Loucy (cell line): ENCODE data around the gene ZNF595.

Experiments used
- H2AFZ ChIP-seq: fragments of 200-600 bp; sonication (generic); 2 replicates; pipeline ENCODE4 v1.6.0; 2016; ENCODE audit warnings: antibody characterized with exemption, mild to moderate bottlenecking, low read length, moderate library complexity
- H3F3A ChIP-seq: fragments of 200-600 bp; 2 replicates; pipeline ENCODE4 v1.6.0; 2016; ENCODE audit warnings: antibody characterized with exemption, low read depth, mild to moderate bottlenecking
- H3K27me3 ChIP-seq: fragments of 200-600 bp; sonication (generic); 2 replicates; pipeline ENCODE4 v1.6.1; 2014; ENCODE audit warnings: low read length, mild to moderate bottlenecking; ENCODE audit not compliant: insufficient read depth, poor library complexity, severe bottlenecking
- H3K36me3 ChIP-seq: fragments of 200-600 bp; sonication (generic); 2 replicates; pipeline ENCODE4 v1.6.1; 2016; ENCODE audit warnings: low read length; ENCODE audit not compliant: insufficient read depth
- H3K4me1 ChIP-seq: fragments of 200-600 bp; sonication (generic); 2 replicates; pipeline ENCODE4 v1.5.1; 2014; ENCODE audit warnings: low read length, mild to moderate bottlenecking; ENCODE audit not compliant: insufficient read depth, poor library complexity, severe bottlenecking
- H3K4me2 ChIP-seq: fragments of 200-600 bp; sonication (generic); 2 replicates; pipeline ENCODE4 v1.6.0; 2014; ENCODE audit warnings: antibody characterized with exemption, low read length, low read depth, mild to moderate bottlenecking; ENCODE audit not compliant: poor library complexity, severe bottlenecking
- H3K4me3 ChIP-seq: fragments of 200-600 bp; sonication (generic); 2 replicates; pipeline ENCODE4 v1.5.1; 2014; ENCODE audit warnings: low read length, mild to moderate bottlenecking, mixed read lengths; ENCODE audit not compliant: poor library complexity, severe bottlenecking
- H3K79me2 ChIP-seq: fragments of 200-600 bp; sonication (generic); 2 replicates; pipeline ENCODE4 v1.6.1; 2014; ENCODE audit warnings: low read length; ENCODE audit not compliant: insufficient read depth
- H3K9ac ChIP-seq: fragments of 200-600 bp; sonication (generic); 2 replicates; pipeline ENCODE4 v1.6.0; 2014; ENCODE audit warnings: mild to moderate bottlenecking, low read depth, low read length, moderate library complexity; ENCODE audit not compliant: poor library complexity, severe bottlenecking
- H3K9me2 ChIP-seq: fragments of 200-600 bp; sonication (generic); replicated peaks from 2 replicates; pipeline ENCODE4 v1.6.1; 2016; ENCODE audit warnings: low read depth, low read length, mixed read lengths
- H3K9me3 ChIP-seq: fragments of 200-600 bp; sonication (generic); 2 replicates; pipeline ENCODE4 v1.6.1; 2014; ENCODE audit warnings: mild to moderate bottlenecking, antibody characterized with exemption, low read length, low read depth; ENCODE audit not compliant: insufficient read depth
- H4K20me1 ChIP-seq: fragments of 200-600 bp; sonication (generic); 2 replicates; pipeline ENCODE4 v1.6.0; 2014; ENCODE audit warnings: antibody characterized with exemption, low read length, mild to moderate bottlenecking; ENCODE audit not compliant: insufficient read depth, poor library complexity, severe bottlenecking
- EZH2phosphoT487 ChIP-seq: fragments of 200-600 bp; IDR thresholded peaks from 2 replicates; pipeline ENCODE4 v1.6.1; 2018; ENCODE audit warnings: antibody characterized with exemption, mild to moderate bottlenecking, moderate library complexity, borderline replicate concordance
- TF ChIP-seq, protein P1 (sequence below): fragments of 200-600 bp; sonication (generic); conservative IDR thresholded peaks from 2 replicates; pipeline ENCODE4 v1.5.1; 2014; ENCODE audit warnings: mild to moderate bottlenecking, antibody characterized with exemption, low read length

The ZNF595 gene

DNA sequence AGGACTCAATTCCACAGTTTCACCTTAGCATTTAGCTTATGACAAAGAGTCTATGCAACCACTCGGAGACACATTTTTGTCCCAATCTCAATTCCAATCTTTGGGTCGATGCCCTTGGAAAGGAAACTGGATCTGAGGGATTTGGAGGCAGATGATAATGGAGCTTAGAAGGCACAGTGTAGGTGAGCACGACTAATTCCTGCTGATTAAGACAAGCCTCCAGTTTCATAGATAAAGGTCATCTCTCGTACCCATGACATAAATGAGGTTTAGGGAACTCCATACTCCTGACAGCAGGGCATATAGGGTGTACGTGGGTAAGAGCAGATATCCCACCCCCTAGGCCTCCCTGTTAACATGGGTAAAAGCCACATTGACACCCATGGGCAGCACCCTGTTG lies 46.7 kb downstream of the ZNF595 start:
- no peaks in the 10 kb centered on the region for H3K9me2 ChIP-seq

DNA sequence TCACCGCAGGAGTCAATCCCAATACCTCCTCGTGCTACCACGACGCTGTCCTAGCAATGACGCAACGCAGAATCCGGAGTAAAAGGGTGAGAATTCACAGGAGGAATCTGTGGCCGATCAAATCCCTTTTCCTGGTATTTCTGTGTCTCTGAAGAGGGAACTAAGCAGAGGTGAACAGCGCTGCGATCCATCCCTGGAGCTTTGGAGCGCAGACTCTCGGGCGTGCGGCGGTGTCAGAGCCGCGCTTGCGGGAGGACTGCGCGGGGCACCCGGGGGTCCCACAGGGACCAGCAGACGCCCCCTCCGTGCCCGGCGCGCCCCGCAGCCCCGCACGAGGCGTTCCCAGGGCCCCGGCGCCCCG lies 53.9 kb downstream of the ZNF595 start:
- Histone ChIP-seq H3K36me3 (no peaks in the 10 kb centered on the region), H3K9me3 (peaks cover 14% of the 10 kb centered on the region; the same call in 1 of the 2 replicates), H3F3A (no peaks in the 10 kb centered on the region), H3K4me1 (peaks cover 10% of the 10 kb centered on the region), H3K9ac (no peak overlapping the region), H3K27me3 (no peaks in the 10 kb centered on the region), H2AFZ (no peak overlapping the region), H3K79me2 (no peaks in the 10 kb centered on the region), H3K4me3 (no peak overlapping the region), H3K9me2 (no peaks in the 10 kb centered on the region), H4K20me1 (no peaks in the 10 kb centered on the region), H3K4me2 (no peak overlapping the region)
- no peak for TF ChIP-seq EZH2phosphoT487
- TF ChIP-seq, protein P1, sequence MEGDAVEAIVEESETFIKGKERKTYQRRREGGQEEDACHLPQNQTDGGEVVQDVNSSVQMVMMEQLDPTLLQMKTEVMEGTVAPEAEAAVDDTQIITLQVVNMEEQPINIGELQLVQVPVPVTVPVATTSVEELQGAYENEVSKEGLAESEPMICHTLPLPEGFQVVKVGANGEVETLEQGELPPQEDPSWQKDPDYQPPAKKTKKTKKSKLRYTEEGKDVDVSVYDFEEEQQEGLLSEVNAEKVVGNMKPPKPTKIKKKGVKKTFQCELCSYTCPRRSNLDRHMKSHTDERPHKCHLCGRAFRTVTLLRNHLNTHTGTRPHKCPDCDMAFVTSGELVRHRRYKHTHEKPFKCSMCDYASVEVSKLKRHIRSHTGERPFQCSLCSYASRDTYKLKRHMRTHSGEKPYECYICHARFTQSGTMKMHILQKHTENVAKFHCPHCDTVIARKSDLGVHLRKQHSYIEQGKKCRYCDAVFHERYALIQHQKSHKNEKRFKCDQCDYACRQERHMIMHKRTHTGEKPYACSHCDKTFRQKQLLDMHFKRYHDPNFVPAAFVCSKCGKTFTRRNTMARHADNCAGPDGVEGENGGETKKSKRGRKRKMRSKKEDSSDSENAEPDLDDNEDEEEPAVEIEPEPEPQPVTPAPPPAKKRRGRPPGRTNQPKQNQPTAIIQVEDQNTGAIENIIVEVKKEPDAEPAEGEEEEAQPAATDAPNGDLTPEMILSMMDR, result no peak

More for the DNA sequence above, 46.7 kb downstream of the ZNF595 start:
- H3K79me2 ChIP-seq, result no peaks in the 10 kb centered on the region
- H2AFZ ChIP-seq, result no peak overlapping the region
- H4K20me1 ChIP-seq, result no peaks in the 10 kb centered on the region
- no peaks in the 10 kb centered on the region for H3K27me3 ChIP-seq
- no peak overlapping the region for H3K4me3 ChIP-seq
- H3F3A ChIP-seq, result no peaks in the 10 kb centered on the region
- no peaks in the 10 kb centered on the region for H3K4me1 ChIP-seq
- no peaks in the 10 kb centered on the region for H3K36me3 ChIP-seq
- TF ChIP-seq EZH2phosphoT487, result no peak
- TF ChIP-seq, protein P1, result no peak
- no peak overlapping the region for H3K9ac ChIP-seq
- no peak overlapping the region for H3K4me2 ChIP-seq
- H3K9me3 ChIP-seq, result peaks cover 39% of the 10 kb centered on the region; the same call in 1 of the 2 replicates

DNA sequence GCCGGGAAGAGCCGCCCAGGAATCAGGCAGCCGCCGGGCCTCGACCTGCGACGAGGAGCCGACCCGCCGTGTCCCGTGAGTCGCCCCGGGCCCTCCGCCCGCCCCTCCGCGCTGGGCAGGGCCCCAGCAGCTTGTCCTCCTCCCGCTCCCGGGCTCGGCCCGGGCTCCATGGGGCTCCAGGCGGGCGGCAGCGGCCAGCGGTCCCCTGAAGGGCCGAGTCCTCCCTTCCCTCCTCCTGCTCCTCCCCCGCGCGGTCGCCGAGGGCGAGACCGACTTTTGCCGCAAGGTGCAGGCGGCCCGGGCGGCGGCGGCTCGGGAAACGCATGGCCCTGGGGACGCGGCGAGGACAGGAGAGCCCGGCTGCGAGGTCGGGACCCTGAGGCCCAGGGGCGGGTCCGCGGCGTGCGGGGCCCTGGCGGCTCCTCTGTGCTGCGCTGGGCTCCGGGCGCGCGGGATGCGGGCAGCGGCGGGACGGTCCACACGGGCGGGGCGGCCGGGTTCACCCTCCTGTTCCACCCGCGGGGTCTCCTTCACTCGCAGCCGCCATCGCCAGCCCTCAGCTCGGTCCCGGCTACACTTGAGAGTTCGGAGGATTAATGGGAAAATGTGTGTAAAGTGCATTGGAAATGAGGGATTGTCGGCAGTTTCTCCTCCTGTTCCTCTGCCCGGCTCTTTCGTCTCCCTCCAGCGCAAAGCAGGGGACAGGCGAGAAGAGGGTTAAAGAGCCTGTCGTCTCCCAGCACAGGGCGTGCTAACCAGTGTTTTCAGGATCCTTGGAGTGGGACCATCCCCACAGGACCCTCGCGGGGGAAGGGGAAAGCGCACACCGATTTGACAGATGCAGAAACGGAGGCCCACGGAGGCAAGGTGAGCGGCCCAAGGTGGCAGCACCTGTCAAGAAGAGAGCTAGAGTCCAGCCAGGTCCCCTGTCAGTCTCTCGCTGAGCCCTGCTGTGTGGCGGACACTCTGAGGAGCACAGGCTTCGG lies 54.6 kb downstream of the ZNF595 start:
- Histone ChIP-seq H3F3A (no peaks in the 10 kb centered on the region), H3K79me2 (no peaks in the 10 kb centered on the region), H3K9me2 (no peaks in the 10 kb centered on the region), H3K4me2 (no peak overlapping the region), H3K9me3 (peaks cover 11% of the 10 kb centered on the region; the same call in 1 of the 2 replicates), H4K20me1 (no peaks in the 10 kb centered on the region), H2AFZ (no peak overlapping the region), H3K4me1 (peaks cover 17% of the 10 kb centered on the region), H3K9ac (no peak overlapping the region), H3K4me3 (no peak overlapping the region), H3K36me3 (no peaks in the 10 kb centered on the region), H3K27me3 (no peaks in the 10 kb centered on the region)
- no peak for TF ChIP-seq EZH2phosphoT487
- TF ChIP-seq, protein P1, result no peak
